Stimulated activated CD4-positive, alpha-beta T cell treated with anti-CD3 and anti-CD28 coated beads, Interleukin-1b, Interleukin-23, amount 100 ng/mL, for 48 hours (primary cell): ENCODE data around the gene FBXW11.
"Not testable (repeated sequence)": the region's sequence is repeated elsewhere in the genome, so short reads cannot be mapped to it uniquely, and the experiment has no call there.

Experiments
- DNase-seq: peaks from one replicate; pipeline ENCODE4 v3.0.0-alpha.2; 2020

FBXW11 gene

DNA sequence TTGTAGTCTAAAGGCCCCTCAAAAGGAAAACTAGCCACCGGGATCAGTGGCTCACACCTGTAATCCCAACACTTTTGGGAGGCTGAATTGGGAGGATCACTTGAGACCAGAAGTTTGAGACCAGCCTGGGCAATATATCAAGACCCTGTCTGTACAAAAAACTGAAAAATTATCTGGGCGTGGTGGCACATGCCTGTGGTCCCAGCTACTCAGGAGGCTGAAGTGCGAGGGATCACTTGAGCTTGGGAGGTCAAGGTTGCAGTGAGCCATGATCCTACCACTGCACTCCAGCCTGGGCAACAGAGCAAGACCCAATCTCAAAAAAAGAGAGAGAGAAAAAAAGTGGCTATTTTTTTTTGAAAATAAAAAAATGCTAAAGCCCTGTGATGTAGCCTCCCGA lies 55.2 kb downstream of the FBXW11 start:
- no peak for DNase-seq

DNA sequence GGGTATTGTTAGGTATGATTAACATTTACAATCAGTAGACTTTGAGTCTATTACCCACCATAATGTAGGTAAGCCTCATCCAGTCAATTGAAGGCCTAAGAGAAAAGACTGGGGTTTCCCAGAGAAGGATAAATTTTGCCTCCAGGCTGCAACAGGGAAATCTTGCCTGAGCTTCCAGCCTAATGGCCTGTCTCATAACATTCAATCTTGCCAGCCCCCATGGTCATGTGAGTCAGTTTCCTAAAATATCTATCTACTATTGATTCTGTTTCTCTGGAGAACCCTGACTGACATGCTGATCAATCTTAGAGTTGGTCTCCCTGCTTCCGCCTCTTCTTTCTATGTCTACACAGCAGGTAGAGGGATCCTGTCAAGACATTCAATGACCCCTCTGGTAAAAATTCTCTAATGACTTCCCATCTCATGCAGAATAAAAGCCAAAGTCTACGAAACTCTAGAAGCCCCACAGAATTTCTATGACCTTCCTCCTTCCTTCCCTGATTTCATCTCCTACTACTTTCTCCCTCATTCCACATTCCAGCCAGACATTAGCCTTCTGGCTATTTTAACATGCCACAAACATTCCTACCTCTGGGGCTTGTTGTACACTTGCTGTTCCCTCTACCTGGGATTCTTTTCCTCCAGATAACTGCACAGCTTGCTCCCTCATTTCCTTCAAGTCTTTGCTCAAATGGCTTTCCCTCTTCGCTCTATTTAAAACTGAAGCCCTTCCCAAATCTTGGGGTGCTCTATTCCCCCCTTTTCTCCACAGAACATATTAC lies 60.2 kb downstream of the FBXW11 start:
- no peak for DNase-seq

DNA sequence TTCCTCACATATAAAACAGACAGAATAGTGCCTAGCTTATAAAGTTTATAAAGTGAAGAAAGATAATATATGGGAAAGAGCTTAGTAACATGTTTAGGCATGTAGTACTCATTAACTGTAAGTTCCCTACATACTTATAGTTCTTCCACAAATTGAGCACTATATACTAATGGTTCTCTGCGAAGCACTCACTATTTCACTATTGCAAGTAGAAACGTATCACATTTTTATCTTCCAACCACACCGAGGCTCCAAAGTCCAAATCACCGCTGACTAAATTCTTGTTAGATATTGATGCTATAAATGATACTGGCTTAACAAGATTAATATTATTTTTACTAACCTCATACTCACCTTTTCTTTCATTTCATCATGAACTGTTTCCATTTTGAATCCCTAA lies 61.0 kb downstream of the FBXW11 start:
- no peak for DNase-seq

DNA sequence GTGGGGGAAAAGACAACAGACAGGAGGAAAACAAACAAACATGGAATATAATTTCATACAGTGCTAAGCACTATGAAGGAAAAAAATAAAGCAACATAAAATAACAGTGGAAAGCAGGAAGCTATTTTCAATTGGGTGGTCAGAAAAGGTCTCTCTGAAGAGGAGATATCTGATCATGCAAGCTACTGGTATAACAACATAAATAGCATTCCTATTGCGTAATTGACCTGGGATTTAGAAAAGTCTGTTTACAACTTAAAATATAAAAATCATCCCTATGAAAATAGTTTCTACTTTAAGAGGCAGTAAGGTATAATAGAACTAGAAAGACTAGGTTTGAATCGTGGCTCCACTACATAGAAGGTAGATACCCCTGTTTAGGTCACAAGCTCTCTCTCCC lies 61.4 kb downstream of the FBXW11 start:
- no peak for DNase-seq

DNA sequence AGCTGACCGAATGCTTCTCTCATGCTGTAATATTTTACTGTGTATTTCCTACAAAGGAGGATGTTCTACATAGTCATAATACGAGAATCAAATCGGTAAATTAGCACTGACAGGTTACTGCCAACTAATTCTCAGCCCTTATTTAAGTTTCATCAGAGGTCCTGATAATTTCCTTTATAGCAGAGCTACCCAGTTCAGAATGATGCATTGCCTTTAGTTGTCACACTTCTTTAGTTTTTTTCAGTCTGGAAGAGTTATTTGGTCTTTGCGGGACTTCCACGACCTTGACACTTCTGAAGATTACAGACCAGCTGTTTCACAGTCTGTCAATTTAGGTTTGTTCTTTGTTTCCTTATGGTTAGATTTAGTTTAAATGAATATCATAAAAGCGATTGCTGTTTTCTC lies 64.3 kb downstream of the FBXW11 start:
- not testable (repeated sequence) for DNase-seq

DNA sequence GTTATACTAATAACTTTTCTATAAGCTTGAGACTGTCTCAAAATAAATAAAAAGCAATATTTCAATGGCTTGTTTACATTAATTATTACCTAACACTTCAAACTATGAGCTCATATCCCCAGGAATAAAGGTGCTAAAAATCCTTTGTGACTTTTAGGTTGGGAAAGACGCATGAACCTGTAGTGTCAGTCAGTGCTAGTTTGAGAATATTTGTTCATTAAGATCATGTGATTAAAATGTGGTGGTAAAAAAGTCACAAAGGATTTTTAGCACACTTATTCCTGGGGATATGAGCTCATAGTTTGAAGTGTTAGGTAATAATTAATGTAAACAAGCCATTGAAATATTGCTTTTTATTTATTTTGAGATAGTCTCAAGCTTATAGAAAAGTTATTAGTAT lies 64.8 kb downstream of the FBXW11 start:
- not testable (repeated sequence) for DNase-seq

DNA sequence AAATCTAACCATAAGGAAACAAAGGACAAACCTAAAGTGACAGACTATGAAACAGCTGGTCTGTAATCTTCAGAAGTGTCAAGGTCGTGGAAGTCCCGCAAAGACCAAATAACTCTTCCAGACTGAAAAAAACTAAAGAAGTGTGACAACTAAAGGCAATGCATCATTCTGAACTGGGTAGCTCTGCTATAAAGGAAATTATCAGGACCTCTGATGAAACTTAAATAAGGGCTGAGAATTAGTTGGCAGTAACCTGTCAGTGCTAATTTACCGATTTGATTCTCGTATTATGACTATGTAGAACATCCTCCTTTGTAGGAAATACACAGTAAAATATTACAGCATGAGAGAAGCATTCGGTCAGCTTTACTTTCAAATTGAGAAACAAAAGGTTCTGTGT lies 65.2 kb downstream of the FBXW11 start:
- not testable (repeated sequence) for DNase-seq

DNA sequence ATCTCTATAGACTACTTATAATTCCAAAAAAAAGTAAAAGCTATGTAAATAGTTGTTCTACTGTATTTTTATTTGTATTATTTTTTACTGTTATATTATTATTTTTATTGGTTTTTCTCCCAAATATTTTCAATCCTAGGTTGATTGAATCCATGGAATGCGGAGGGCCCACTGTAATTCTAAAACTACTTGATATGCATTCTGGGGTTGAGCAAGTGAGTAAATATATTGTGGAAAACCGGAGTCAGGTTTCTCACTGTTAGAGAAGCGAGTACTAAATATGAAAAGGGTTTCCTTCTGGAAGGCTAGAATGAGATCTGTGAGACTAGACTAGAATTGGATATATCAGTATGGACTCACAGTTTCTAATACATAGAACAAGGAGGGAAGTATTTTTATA lies 66.5 kb downstream of the FBXW11 start:
- DNase-seq, result no peak

DNA sequence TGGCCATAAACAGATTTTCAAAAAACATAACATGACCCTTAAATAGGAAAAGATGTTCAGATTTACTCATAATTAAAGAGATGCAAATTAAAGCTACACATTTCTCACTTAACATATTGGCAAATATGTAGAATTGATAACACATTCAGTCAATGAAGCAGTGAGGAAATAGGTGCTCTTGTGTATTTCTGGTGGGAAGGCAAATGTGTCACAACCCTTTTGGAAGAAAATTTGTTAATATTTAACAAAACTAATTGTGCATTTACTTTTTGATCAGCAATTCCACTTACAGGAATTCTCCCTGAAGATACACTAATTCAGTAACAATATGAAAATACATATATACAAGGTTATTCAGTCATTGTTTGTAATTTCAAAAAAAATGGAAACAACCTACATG lies 68.1 kb downstream of the FBXW11 start:
- no peak for DNase-seq

DNA sequence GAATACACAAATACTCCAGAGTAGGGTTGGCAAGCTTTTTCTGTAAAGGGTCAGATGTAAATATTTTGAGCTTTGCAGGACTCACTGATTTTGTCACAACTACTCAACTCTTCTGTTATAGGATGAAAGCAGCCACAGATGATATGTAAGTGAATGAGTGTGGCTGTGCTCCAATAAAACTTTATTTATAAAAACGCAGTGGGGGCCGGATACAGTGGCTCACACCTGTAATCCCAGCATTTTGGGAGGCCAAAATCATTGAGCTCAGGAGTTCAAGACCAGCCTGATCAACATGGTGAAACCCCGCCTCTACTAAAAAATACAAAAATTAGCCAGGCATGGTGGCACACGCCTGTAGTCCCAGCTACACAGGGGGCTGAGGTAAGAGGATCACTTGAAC lies 69.1 kb downstream of the FBXW11 start:
- DNase-seq, result no peak

DNA sequence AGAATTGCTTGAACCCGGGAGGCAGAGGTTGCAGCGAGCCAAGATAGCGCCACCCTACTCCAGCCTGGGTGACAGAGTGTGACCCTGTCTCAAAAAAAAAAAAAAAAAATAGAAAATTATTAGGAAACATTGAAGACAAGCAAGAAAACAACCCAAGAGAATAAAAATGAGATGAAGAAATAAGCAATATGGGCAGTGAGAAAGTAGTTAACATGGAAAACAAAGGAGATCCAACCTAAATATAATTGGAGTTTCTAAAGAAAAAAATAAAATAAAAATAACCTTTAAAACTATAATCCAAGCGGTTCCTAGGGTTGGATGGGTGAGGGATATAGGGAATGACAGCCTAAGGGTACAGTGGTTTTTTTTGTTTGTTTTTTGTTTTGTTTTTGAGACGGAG lies 71.9 kb downstream of the FBXW11 start:
- no peak for DNase-seq

DNA sequence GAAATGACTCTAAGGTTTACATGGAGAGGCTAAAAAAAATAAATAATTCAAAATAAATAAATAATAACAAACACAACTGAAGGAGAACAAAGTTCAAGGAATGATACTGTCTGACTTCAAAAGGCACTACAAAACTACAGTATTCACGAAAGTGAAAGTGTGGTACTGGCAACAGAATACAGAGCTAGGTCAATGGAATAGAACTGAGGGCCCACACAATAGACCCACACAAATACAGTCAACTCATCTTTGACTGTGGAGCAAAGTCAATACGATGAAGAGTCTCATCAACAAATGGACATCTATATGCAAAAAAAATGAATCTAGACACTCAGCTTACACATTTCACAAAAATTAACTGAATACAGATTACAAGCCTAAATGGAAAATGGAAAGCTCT lies 75.3 kb downstream of the FBXW11 start:
- DNase-seq, result no peak

DNA sequence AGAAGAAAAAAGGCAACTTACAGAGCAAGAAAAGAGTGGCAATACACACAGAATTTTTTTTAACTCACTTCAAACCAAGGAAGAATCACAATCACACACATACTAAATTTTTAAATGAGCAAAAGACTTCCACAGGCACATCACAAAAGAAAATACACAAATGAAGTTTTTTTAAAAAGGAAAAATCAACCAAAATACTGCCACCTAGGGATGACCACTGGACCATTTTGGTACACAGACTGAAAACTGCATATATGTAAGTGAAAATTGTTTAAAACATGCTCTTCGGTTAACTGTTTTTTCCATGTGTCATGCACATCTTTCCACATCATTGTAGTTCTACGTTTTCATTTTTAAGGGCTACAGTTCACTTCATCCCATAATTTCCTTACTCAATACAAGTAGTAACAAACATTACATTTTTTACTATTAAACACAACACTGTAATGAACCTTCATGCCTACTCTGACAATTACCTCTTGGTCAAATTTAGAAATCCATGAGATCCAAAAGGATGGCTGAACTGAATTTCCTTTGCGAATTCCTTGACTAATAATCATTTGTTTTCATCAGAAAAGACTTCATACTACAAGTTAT lies 79.0 kb downstream of the FBXW11 start:
- no peak for DNase-seq

DNA sequence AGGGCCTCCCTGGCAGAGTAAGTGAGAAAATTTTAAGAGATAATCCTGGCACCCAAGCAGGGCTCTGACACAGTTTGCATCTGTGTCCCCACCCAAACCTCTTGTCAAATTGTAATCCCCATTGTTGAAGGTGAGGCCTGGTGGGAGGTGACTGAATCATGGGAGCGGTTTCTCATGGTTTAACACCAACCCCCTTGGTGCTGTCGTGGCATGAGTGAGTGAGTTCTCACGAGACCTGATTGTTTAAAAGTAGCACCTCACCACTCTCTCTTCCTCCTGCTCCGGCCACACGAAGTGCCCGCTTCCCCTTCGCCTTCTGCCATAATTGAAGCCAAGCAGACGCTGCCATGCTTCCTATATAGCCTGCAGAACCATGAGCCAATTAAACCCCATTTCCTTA lies 80.1 kb downstream of the FBXW11 start:
- DNase-seq, result no peak

DNA sequence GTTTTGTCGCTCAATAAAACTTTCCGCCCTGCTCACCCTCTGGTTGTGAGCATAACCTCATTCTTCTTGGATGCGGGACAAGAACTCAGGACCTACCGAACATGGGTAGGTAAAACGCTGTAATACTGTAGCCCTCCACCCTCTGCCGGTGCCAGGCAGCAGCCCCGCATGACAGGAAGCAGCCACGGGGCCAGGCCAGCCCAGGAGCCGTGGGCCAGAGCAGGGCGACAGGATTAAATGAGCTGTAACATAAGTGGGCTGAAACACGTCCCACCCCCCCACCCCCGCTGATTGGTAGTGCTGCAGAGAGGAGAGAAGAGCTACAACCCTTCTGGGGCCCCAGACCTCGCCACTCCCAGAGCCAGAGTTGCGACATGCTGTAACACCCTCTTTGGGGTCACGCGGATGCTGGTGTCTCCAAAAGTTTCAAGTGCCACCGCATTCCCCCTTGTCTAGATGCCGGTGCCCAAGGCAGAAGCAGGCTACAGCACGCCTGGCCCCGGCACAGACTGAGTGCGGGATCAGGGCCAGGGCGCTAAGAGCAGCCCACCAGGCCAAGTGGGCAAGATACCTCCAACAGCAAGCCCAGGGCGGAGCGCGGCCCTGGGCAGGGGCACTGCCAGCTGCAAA lies 81.8 kb downstream of the FBXW11 start:
- no peak for DNase-seq

DNA sequence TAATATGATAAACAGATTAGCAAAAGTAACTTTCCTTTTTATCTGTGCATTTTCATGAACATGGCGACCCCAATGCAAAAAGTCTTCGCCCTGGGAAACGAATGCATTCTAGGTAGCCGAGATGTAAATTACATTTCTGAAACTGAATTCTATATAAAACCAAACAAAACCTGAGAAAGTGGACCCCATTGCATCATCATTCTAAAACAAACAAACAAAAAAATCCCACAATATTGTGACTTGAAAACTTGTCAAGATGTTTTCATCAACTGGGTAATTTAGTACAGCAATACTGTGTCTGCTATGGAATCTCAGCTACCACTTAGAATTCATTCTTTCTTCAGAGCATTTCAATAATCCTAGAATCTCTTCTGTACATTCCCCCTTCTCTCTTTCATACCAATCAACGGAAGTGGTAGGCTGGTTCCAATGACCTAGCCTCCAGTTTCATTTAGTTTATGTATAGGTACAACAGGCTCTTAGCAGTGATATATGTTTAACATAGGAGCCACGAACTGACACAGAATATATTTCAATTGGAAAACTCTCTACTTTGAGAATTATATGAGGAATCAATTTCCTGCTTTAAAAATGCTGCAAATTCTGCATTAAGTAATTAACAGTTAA lies 85.6 kb downstream of the FBXW11 start:
- DNase-seq, result no peak

DNA sequence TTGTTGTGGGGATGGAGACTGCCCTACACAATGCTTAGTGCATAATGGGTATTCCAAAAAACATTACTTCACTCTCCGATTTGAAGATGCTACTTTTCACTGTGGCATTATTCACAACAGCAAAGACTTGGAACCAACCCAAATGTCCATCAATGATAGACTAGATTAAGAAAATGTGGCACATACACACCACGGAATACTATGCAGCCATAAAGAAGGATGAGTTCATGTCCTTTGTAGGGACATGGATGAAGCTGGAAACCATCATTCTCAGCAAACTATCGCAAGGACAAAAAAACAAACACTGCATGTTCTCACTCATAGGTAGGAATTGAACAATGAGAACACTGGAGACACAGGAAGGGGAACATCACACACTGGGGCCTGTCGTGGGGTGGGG lies 90.7 kb downstream of the FBXW11 start:
- DNase-seq, result not testable (repeated sequence)

DNA sequence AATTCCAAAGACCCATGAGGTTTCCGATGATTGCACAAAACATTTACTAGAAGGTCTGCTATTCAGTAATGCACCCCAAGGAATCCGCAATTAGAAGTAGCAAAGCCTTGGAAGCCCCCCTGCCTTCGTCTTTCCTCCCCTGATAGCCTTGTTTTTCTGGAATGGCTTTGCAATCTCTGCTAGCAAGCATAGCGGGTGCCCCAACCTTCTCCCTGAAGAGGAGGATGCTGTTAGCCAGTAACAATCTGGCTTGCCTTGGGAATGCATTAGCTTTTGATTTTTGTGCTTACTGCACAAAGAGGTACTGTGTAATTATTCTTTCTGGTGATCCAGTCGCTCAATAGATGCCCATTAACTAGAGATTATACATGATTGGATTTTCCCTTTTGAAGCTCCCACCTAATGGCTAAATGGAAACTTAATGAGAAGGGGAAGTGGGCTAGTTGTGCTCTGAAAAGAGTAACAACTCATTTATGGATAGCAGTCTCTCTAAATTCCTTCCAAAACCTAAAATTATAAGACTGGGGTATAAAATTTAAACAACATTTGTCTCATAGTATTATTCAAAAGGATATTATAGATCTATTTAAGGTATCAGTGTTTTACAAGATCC lies 91.6 kb downstream of the FBXW11 start:
- no peak for DNase-seq

DNA sequence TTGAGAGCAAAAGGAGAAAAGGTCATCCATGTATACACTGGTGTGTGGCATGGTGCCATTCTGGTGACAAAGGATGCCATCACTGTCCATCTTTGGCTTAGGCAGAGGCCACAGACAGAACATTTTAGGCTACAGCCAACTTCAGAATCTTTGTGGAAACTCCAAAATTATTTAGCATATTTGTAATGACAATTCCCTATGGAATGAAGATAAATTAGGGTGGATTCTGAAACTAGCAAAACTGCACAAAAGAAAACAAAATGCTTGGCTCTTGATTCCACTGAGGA lies 92.5 kb downstream of the FBXW11 start:
- DNase-seq, result no peak

DNA sequence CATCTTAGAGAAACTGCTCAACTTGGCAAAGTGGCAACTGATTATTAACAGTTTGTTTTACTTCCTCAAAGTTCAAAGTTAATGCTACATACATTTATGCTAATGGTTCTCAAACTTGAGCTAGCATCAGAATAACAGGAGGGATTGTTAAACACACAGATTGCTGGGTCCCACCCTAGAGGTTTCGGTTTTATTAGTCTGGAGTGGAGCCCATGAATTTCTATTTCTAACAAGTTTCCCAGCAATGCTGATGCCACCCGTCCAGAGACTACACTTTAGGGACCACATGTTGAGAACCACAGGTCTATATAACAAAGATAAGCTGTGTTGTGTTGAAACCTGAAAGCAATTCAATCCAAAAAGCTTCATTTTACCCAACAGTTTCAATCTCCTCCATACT lies 95.3 kb downstream of the FBXW11 start:
- no peak for DNase-seq

DNA sequence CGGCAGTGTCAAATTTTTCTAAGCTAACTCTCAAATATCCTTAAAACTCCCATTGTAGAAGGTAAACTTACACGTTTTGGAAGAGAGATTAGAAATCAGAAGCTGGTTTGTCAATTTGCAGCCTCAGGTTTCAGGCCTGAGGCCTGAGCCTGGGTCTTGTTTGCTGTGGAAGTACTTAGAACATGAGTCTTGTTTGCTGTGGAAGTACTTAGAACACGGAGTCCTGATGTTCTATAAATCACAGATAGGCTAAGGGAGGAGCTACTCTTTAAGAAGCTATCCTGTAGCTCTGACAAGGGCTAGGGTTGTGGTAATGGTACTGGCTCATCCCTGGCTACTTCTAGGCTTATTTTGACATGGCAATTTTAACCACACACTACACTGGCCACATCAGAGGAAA lies 97.8 kb downstream of the FBXW11 start:
- no peak for DNase-seq

DNA sequence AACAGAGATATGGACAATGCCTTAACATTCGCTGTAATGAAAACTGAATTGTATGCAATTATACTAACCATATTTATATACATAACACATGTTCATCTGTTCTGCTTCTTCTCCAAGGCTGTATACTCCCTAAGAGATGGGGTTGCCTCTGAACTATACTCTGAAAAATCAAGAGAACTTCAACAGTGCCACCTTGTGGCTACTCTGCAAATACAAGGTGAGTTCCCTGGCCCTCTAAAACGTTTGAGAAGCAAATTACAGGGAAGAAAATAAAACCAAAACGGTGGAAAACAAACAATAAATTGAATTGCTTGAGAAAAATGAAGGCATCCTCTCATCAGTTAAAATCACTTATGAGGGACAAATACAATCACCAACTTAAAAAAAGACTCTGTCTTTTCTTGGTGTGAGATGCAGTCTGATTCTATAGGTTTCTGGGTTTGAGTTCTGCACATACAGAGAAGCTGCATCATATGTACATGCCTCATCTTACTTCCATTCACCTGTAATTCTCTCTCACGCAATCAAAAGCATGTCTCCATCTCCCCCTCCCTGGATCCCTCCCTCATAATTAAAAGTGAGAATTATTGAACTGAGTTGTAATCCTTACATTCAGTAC lies 98.6 kb downstream of the FBXW11 start:
- peak; percentile 37 for DNase-seq
